Erythroblast (primary cell): ENCODE data around the gene STAT4.

ENCODE experiments used
- GATA1 ChIP-seq: IDR thresholded peaks from 2 replicates; pipeline ENCODE4 v1.6.1; 2011; ENCODE audit warnings: low read depth, mild to moderate bottlenecking, control low read depth, low read length, moderate library complexity
- POLR2A ChIP-seq: IDR thresholded peaks from 2 replicates; pipeline ENCODE4 v1.6.1; 2011; ENCODE audit warnings: mild to moderate bottlenecking, low read length

DNA sequence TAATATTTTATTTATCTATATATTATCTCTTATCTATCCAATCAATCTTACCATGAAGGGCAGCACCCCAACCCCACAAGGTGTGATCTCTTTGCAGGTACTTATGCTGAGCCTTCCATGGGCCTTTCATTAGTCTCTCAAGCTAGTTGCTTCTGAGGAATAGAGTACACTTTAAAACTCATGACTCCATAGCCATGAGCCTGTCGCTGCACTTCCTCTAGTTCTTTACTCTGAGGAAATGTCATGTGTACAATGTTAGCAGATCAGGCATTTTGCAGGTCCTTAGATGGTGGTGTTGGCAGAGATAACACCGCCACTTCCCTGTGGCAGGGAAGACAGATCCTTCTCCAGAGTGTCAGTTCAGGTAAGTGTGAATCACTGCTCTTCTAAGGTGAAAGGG is 29.5 kb upstream of the STAT4 start:
- TF ChIP-seq POLR2A (no peak), GATA1 (no peak)
